Middle frontal gyrus (tissue), 1 donor: ENCODE results near the gene WEE1.
"Not testable (repeated sequence)": the region's sequence is repeated elsewhere in the genome, so short reads cannot be mapped to it uniquely, and the experiment has no call there.

Experiments used
- DNase-seq: peaks from one replicate; pipeline ENCODE4 v3.0.0-alpha.2; 2015; ENCODE audit warnings: low spot score; ENCODE audit errors: extremely low spot score

Gene WEE1

GRCh38 chr11:9596926-9597464 lies 23.5 kb downstream of the WEE1 start:
- DNase-seq, result no peak

GRCh38 chr11:9600166-9600565 lies 26.7 kb downstream of the WEE1 start:
- DNase-seq, result no peak

GRCh38 chr11:9600644-9601036 lies 27.2 kb downstream of the WEE1 start:
- DNase-seq, result no peak

- no peak for DNase-seq
Measured at GRCh38 chr11:9601037-9601875, 27.8 kb downstream of the WEE1 start.

- no peak for DNase-seq
Measured at GRCh38 chr11:9601876-9602199, 28.4 kb downstream of the WEE1 start.

- not testable (repeated sequence) for DNase-seq
Measured at GRCh38 chr11:9603214-9603613, 29.7 kb downstream of the WEE1 start.

- no peak for DNase-seq
Measured at GRCh38 chr11:9604134-9604533, 30.7 kb downstream of the WEE1 start.

GRCh38 chr11:9605742-9606141 lies 32.3 kb downstream of the WEE1 start:
- DNase-seq, result no peak

- no peak for DNase-seq
Measured at GRCh38 chr11:9606809-9607510, 33.5 kb downstream of the WEE1 start.

- DNase-seq, result no peak
Measured at GRCh38 chr11:9607511-9607899, 34.0 kb downstream of the WEE1 start.

- DNase-seq, result no peak
Measured at GRCh38 chr11:9609002-9609759, 35.7 kb downstream of the WEE1 start.

GRCh38 chr11:9609841-9610240 lies 36.4 kb downstream of the WEE1 start:
- DNase-seq, result no peak

GRCh38 chr11:9613118-9613829 lies 39.8 kb downstream of the WEE1 start:
- peak; percentile 89 for DNase-seq

- no peak for DNase-seq
Measured at GRCh38 chr11:9613830-9614762, 40.6 kb downstream of the WEE1 start.

- no peak for DNase-seq
Measured at GRCh38 chr11:9615031-9615451, 41.6 kb downstream of the WEE1 start.

- DNase-seq, result no peak
Measured at GRCh38 chr11:9616042-9616675, 42.7 kb downstream of the WEE1 start.

GRCh38 chr11:9616858-9617257 lies 43.4 kb downstream of the WEE1 start:
- no peak for DNase-seq

GRCh38 chr11:9617940-9618339 lies 44.5 kb downstream of the WEE1 start:
- no peak for DNase-seq

- DNase-seq, result no peak
Measured at GRCh38 chr11:9619004-9619403, 45.5 kb downstream of the WEE1 start.

- DNase-seq, result no peak
Measured at GRCh38 chr11:9619971-9620370, 46.5 kb downstream of the WEE1 start.
